ENCODE data around the gene HES3.

DNA sequence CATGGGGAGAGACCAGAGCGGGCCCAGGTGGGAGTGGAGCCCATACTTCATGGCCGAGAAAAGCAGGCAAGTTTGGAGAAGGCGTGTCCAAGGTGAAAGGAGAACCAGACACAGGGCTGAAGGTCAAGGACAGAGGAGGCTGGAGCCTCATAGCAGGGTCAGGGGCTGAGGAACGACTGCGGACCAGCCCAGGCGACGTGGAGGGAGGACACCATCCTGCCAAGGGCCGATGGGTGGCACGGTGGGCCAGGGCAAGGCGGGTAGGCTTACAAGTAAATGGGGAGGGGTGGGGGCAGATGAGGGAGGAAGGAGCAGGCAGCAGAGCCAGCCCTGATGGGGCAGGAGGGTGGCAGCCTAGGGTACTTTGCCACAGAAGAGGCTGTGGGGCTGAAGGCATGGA, 35.1 kb downstream of the HES3 start:
- TF ChIP-seq POLR2A (IDR thresholded peaks at IDR 0.05) = no peak
- TF ChIP-seq, protein P1, sequence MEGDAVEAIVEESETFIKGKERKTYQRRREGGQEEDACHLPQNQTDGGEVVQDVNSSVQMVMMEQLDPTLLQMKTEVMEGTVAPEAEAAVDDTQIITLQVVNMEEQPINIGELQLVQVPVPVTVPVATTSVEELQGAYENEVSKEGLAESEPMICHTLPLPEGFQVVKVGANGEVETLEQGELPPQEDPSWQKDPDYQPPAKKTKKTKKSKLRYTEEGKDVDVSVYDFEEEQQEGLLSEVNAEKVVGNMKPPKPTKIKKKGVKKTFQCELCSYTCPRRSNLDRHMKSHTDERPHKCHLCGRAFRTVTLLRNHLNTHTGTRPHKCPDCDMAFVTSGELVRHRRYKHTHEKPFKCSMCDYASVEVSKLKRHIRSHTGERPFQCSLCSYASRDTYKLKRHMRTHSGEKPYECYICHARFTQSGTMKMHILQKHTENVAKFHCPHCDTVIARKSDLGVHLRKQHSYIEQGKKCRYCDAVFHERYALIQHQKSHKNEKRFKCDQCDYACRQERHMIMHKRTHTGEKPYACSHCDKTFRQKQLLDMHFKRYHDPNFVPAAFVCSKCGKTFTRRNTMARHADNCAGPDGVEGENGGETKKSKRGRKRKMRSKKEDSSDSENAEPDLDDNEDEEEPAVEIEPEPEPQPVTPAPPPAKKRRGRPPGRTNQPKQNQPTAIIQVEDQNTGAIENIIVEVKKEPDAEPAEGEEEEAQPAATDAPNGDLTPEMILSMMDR (IDR thresholded peaks at IDR 0.05) = no peak

Measured in esophagus squamous epithelium (tissue), 4 donors.